ENCODE measurements around the gene SLC4A5. TPM values are rescaled to one million over a fixed set of nuclear protein-coding genes. Genes with fewer than 3 reads are reported as not detected.

Gene SLC4A5
- total and polyA plus RNA-seq, 4 donors, result 0.85 to 9.6 (median 3.9) TPM

- DNase-seq (peak in 1 of 3 donors; percentile 39), ATAC-seq (ENCODE audit: insufficient read depth, low FRiP score) (peak; percentile 28)
- H3K36me3 ChIP-seq (ENCODE audit: control insufficient read depth in 4 of 4, insufficient read depth in 4 of 4, low read length in 4 of 4), result peaks cover 0 to 2% (median 0%) of the 10 kb centered on the region in 4 donors
- H3K27ac ChIP-seq (ENCODE audit: low read depth in 1 of 2, low read length in 1 of 2), result peak overlapping the region; percentile 87 to 98
- TF ChIP-seq CTCF (IDR thresholded peaks at IDR 0.05; ENCODE audit: control extremely low read depth, extremely low read depth), result no peak
- peaks cover 5 to 38% (median 14%) of the 10 kb centered on the region in 5 donors for H3K4me1 ChIP-seq (ENCODE audit: control insufficient read depth in 5 of 5, insufficient read depth in 5 of 5, low read length in 5 of 5)
- no peaks in the 10 kb centered on the region for H3K27me3 ChIP-seq (ENCODE audit: control insufficient read depth in 3 of 3, insufficient read depth in 3 of 3, low read length in 2 of 3)
- peak overlapping the region; percentile 72 to 90 for H3K9ac ChIP-seq (ENCODE audit: insufficient read depth in 1 of 2, low read length in 2 of 2)
- H3K4me3 ChIP-seq, result peak overlapping the region; percentile 93
- no peaks in the 10 kb centered on the region for H3K9me3 ChIP-seq (ENCODE audit: control insufficient read depth in 4 of 4, insufficient read depth in 3 of 4, low read length in 3 of 4)
- 0% methylated on average over 11 of the region's 11 CpGs for WGBS, 2 donors
Observed at GRCh38 chr2:74391209-74391579, 48.0 kb upstream of the SLC4A5 start.

GRCh38 chr2:74390606-74391005 is 47.4 kb upstream of the SLC4A5 start:
- H3K27me3 ChIP-seq (ENCODE audit: control insufficient read depth in 3 of 3, insufficient read depth in 3 of 3, low read length in 2 of 3), result no peaks in the 10 kb centered on the region
- 51 to 66% methylated on average over 5 of the region's 5 CpGs for WGBS, 2 donors
- H3K27ac ChIP-seq (ENCODE audit: low read depth in 1 of 2, low read length in 1 of 2), result no peak overlapping the region
- TF ChIP-seq CTCF (IDR thresholded peaks at IDR 0.05; ENCODE audit: control extremely low read depth, extremely low read depth), result no peak
- no peak overlapping the region for H3K9ac ChIP-seq (ENCODE audit: insufficient read depth in 1 of 2, low read length in 2 of 2)
- ATAC-seq (ENCODE audit: insufficient read depth, low FRiP score) (no peak), DNase-seq (no peak)
- no peak overlapping the region for H3K4me3 ChIP-seq
- H3K4me1 ChIP-seq (ENCODE audit: control insufficient read depth in 5 of 5, insufficient read depth in 5 of 5, low read length in 5 of 5), result peaks cover 5 to 38% (median 14%) of the 10 kb centered on the region in 5 donors
- peaks cover 0 to 2% (median 0%) of the 10 kb centered on the region in 4 donors for H3K36me3 ChIP-seq (ENCODE audit: control insufficient read depth in 4 of 4, insufficient read depth in 4 of 4, low read length in 4 of 4)
- H3K9me3 ChIP-seq (ENCODE audit: control insufficient read depth in 4 of 4, insufficient read depth in 3 of 4, low read length in 3 of 4), result no peaks in the 10 kb centered on the region

- ATAC-seq (ENCODE audit: insufficient read depth, low FRiP score) (no peak), DNase-seq (no peak)
- H3K9me3 ChIP-seq (ENCODE audit: control insufficient read depth in 4 of 4, insufficient read depth in 3 of 4, low read length in 3 of 4), result no peaks in the 10 kb centered on the region
- peak overlapping the region in 1 of 2 donors; percentile 91 for H3K27ac ChIP-seq (ENCODE audit: low read depth in 1 of 2, low read length in 1 of 2)
- H3K4me1 ChIP-seq (ENCODE audit: control insufficient read depth in 5 of 5, insufficient read depth in 5 of 5, low read length in 5 of 5), result peaks cover 5 to 50% (median 15%) of the 10 kb centered on the region in 5 donors
- H3K9ac ChIP-seq (ENCODE audit: insufficient read depth in 1 of 2, low read length in 2 of 2), result no peak overlapping the region
- 83 to 100% methylated on average over 1 of the region's 1 CpG for WGBS, 2 donors
- TF ChIP-seq CTCF (IDR thresholded peaks at IDR 0.05; ENCODE audit: control extremely low read depth, extremely low read depth), result no peak
- H3K27me3 ChIP-seq (ENCODE audit: control insufficient read depth in 3 of 3, insufficient read depth in 3 of 3, low read length in 2 of 3), result no peaks in the 10 kb centered on the region
- no peak overlapping the region for H3K4me3 ChIP-seq
- peaks cover 0 to 6% (median 3%) of the 10 kb centered on the region in 4 donors for H3K36me3 ChIP-seq (ENCODE audit: control insufficient read depth in 4 of 4, insufficient read depth in 4 of 4, low read length in 4 of 4)
Observed at GRCh38 chr2:74387346-74387745, 44.1 kb upstream of the SLC4A5 start.

- H3K4me1 ChIP-seq (ENCODE audit: control insufficient read depth in 5 of 5, insufficient read depth in 5 of 5, low read length in 5 of 5), result peaks cover 7 to 57% (median 14%) of the 10 kb centered on the region in 5 donors
- 72 to 77% methylated on average over 8 of the region's 8 CpGs for WGBS, 2 donors
Observed at GRCh38 chr2:74385396-74385795, 42.2 kb upstream of the SLC4A5 start.

More at GRCh38 chr2:74385396-74385795, 42.2 kb upstream of the SLC4A5 start:
- H3K9me3 ChIP-seq (ENCODE audit: control insufficient read depth in 4 of 4, insufficient read depth in 3 of 4, low read length in 3 of 4), result no peaks in the 10 kb centered on the region
- H3K9ac ChIP-seq (ENCODE audit: insufficient read depth in 1 of 2, low read length in 2 of 2), result no peak overlapping the region
- no peak overlapping the region for H3K4me3 ChIP-seq
- DNase-seq (no peak), ATAC-seq (ENCODE audit: insufficient read depth, low FRiP score) (peak; percentile 33)
- H3K27ac ChIP-seq (ENCODE audit: low read depth in 1 of 2, low read length in 1 of 2), result no peak overlapping the region
- no peak for TF ChIP-seq CTCF (IDR thresholded peaks at IDR 0.05; ENCODE audit: control extremely low read depth, extremely low read depth)
- H3K36me3 ChIP-seq (ENCODE audit: control insufficient read depth in 4 of 4, insufficient read depth in 4 of 4, low read length in 4 of 4), result peaks cover 0 to 9% (median 3%) of the 10 kb centered on the region in 4 donors
- no peaks in the 10 kb centered on the region for H3K27me3 ChIP-seq (ENCODE audit: control insufficient read depth in 3 of 3, insufficient read depth in 3 of 3, low read length in 2 of 3)

Measured in lung (tissue), 12 donors.